Measurements from ENCODE around the gene FAM240B. TPM values are rescaled to one million over a fixed set of nuclear protein-coding genes. Genes with fewer than 3 reads are reported as not detected.

Gene FAM240B
- not detected for total RNA-seq

GRCh38 chr9:38720083-38720745 is at the start of gene FAM240B:
Gene FAM240B, minus strand, starts transcription at chr9:38720133. Its CDS starts 16,134 bp downstream, at chr9:38703999.
- Mint-ChIP-seq H3K36me3 (ENCODE audit: low read depth) (no peaks in the 10 kb centered on the region), H3K27ac (no peak within 1 kb of the TSS), H3K4me1 (ENCODE audit: low read depth) (no peaks in the 10 kb centered on the region), H3K9me3 (ENCODE audit: insufficient read depth) (no peaks in the 10 kb centered on the region), H3K27me3 (ENCODE audit: low read depth) (no peaks in the 10 kb centered on the region), H3K4me3 (no peak within 1 kb of the TSS)
- ChIA-PET CTCF (no interaction called here), POLR2A (no interaction called here)
- DNase-seq (no peak), ATAC-seq (no peak)

GRCh38 chr9:38768351-38768761 is 48.4 kb upstream of the FAM240B start:
- no peak overlapping the region for H3K4me3 Mint-ChIP-seq
- no peaks in the 10 kb centered on the region for H3K9me3 Mint-ChIP-seq (ENCODE audit: insufficient read depth)
- DNase-seq (no peak), ATAC-seq (no peak)
- ChIA-PET POLR2A (no interaction called here), CTCF (no interaction called here)
- no peaks in the 10 kb centered on the region for H3K4me1 Mint-ChIP-seq (ENCODE audit: low read depth)
- no peaks in the 10 kb centered on the region for H3K27me3 Mint-ChIP-seq (ENCODE audit: low read depth)
- no peaks in the 10 kb centered on the region for H3K36me3 Mint-ChIP-seq (ENCODE audit: low read depth)
- no peak overlapping the region for H3K27ac Mint-ChIP-seq

DNA sequence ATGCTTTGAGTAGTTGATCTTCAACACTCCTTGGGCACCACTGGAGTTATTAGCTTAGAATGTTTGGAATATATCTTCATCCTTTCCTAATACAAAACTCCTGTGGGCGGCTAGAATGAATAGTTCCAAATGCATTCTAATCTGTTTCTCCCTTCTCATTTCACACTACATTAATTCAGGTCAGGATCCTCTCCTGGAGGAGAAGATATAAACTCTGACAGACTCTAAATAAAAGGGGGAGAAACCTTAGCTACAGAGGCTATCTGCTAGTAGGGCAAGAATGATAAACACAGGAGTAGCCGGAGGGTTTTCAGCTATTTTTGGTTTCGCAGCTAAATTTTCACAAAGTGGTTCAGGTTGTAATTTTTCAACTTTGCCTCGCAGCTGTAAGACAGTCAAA is 45.2 kb upstream of the FAM240B start:
- no peak overlapping the region for H3K27ac Mint-ChIP-seq
- H3K27me3 Mint-ChIP-seq (ENCODE audit: low read depth): no peaks in the 10 kb centered on the region
- CTCF ChIA-PET: no interaction called here
- ATAC-seq (no peak), DNase-seq (no peak)
- POLR2A ChIA-PET: no interaction called here
- H3K36me3 Mint-ChIP-seq (ENCODE audit: low read depth): no peaks in the 10 kb centered on the region
- no peaks in the 10 kb centered on the region for H3K4me1 Mint-ChIP-seq (ENCODE audit: low read depth)
- H3K4me3 Mint-ChIP-seq: no peak overlapping the region
- no peaks in the 10 kb centered on the region for H3K9me3 Mint-ChIP-seq (ENCODE audit: insufficient read depth)

GRCh38 chr9:38761999-38762398 is 42.1 kb upstream of the FAM240B start:
- Mint-ChIP-seq H3K27me3 (ENCODE audit: low read depth) (no peaks in the 10 kb centered on the region), H3K36me3 (ENCODE audit: low read depth) (no peaks in the 10 kb centered on the region), H3K27ac (no peak overlapping the region), H3K4me3 (no peak overlapping the region), H3K4me1 (ENCODE audit: low read depth) (no peaks in the 10 kb centered on the region), H3K9me3 (ENCODE audit: insufficient read depth) (no peaks in the 10 kb centered on the region)
- DNase-seq: no peak
- ChIA-PET CTCF (no interaction called here), POLR2A (no interaction called here)
- ATAC-seq: no peak

- Mint-ChIP-seq H3K9me3 (ENCODE audit: insufficient read depth) (no peaks in the 10 kb centered on the region), H3K4me3 (no peak overlapping the region), H3K36me3 (ENCODE audit: low read depth) (no peaks in the 10 kb centered on the region), H3K4me1 (ENCODE audit: low read depth) (no peaks in the 10 kb centered on the region), H3K27me3 (ENCODE audit: low read depth) (no peaks in the 10 kb centered on the region), H3K27ac (no peak overlapping the region)
- DNase-seq (no peak), ATAC-seq (no peak)
- ChIA-PET POLR2A (no interaction called here), CTCF (no interaction called here)
Observed at GRCh38 chr9:38761339-38761738, 41.4 kb upstream of the FAM240B start.

DNA sequence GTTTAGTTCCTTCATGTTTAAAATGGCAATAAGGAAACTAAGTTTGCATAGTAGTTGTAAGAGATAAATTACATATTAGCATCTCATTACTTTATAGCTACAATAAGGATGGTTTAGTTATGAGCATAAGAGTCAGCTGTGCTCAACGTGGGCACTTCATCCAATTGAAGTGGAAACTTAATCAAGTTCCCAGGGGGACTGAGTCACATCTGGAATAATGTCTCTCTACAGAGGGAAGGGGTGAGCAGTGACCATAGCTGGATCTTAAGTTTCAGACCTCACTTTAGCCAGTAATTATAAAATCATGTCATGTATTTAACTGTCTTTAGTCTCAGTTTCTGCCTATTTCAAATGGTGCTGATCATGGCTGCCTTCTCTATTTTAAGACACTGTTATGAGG is 36.8 kb upstream of the FAM240B start:
- H3K27me3 Mint-ChIP-seq (ENCODE audit: low read depth): no peaks in the 10 kb centered on the region
- no peak overlapping the region for H3K27ac Mint-ChIP-seq
- ChIA-PET CTCF (no interaction called here), POLR2A (no interaction called here)
- H3K9me3 Mint-ChIP-seq (ENCODE audit: insufficient read depth): no peaks in the 10 kb centered on the region
- no peaks in the 10 kb centered on the region for H3K4me1 Mint-ChIP-seq (ENCODE audit: low read depth)
- DNase-seq (no peak), ATAC-seq (no peak)
- H3K4me3 Mint-ChIP-seq: no peak overlapping the region
- H3K36me3 Mint-ChIP-seq (ENCODE audit: low read depth): no peaks in the 10 kb centered on the region

GRCh38 chr9:38747941-38748340 is 28.0 kb upstream of the FAM240B start:
- Mint-ChIP-seq H3K27ac (no peak overlapping the region), H3K27me3 (ENCODE audit: low read depth) (no peaks in the 10 kb centered on the region), H3K9me3 (ENCODE audit: insufficient read depth) (no peaks in the 10 kb centered on the region), H3K4me3 (no peak overlapping the region), H3K4me1 (ENCODE audit: low read depth) (no peaks in the 10 kb centered on the region), H3K36me3 (ENCODE audit: low read depth) (no peaks in the 10 kb centered on the region)
- CTCF ChIA-PET: no interaction called here
- ATAC-seq (no peak), DNase-seq (no peak)
- POLR2A ChIA-PET: no interaction called here

DNA sequence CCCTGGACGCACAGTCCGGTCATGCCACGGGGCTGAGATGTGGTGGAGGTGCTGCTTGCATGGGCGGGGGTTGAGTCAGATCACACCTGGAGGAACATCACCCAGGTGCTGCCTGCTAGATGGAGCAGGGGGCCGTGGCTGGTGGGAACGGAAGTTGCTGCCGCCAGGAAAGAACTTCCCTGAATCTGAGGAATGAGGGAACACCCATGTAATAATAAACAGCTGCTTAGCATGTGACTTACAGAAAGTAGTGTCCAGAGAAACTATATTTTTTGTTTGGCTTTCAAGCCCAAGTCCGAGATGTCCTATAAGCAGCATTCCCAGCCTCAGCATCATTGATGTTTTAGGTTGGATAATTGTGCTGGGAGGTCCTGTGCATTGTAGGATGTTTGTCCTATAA is 27.1 kb upstream of the FAM240B start:
- no peaks in the 10 kb centered on the region for H3K4me1 Mint-ChIP-seq (ENCODE audit: low read depth)
- POLR2A ChIA-PET: no interaction called here
- H3K27me3 Mint-ChIP-seq (ENCODE audit: low read depth): no peaks in the 10 kb centered on the region
- ATAC-seq (no peak), DNase-seq (no peak)
- H3K27ac Mint-ChIP-seq: no peak overlapping the region
- no peaks in the 10 kb centered on the region for H3K36me3 Mint-ChIP-seq (ENCODE audit: low read depth)
- no peak overlapping the region for H3K4me3 Mint-ChIP-seq
- CTCF ChIA-PET: no interaction called here
- no peaks in the 10 kb centered on the region for H3K9me3 Mint-ChIP-seq (ENCODE audit: insufficient read depth)

DNA sequence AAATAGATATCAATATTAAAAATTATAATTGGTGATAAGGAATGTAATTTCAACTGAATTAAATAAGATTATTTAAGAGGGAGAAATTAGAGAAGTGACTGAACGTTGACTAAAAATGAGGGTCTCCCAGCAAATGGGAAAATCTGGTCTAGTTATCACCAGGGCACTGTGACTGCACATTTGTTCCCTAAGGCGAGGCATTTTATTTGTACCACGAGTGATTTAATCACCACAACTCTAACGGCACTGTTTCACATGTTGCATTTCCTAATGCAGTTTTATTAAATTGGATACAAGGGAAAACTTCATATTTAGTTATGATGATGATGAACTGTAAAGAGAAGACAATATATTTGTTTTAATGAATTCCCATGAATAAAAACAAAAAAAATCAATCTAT is 26.4 kb upstream of the FAM240B start:
- Mint-ChIP-seq H3K27me3 (ENCODE audit: low read depth) (no peaks in the 10 kb centered on the region), H3K36me3 (ENCODE audit: low read depth) (no peaks in the 10 kb centered on the region), H3K27ac (no peak overlapping the region), H3K9me3 (ENCODE audit: insufficient read depth) (no peaks in the 10 kb centered on the region), H3K4me3 (no peak overlapping the region), H3K4me1 (ENCODE audit: low read depth) (no peaks in the 10 kb centered on the region)
- ATAC-seq (no peak), DNase-seq (no peak)
- ChIA-PET POLR2A (no interaction called here), CTCF (no interaction called here)

DNA sequence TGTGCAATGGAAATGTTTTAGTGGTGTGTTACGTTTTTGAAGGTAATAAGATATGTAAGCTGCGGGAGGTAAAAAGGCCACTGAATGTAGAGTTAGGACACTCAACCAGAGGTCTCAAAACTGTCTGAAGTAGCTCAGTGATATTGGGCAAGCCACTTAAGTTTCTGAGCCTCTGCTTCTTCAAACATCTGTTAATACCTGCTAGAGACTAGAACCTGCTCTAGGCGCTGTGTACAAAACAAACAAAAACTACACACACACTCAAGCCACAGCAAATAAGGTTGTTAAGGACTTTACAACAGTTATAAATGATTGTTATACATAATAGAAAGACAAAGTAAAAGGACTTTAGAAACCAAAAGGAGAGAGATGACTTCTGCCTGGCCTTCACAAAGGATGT is 24.6 kb upstream of the FAM240B start:
- no peak for DNase-seq
- no peaks in the 10 kb centered on the region for H3K9me3 Mint-ChIP-seq (ENCODE audit: insufficient read depth)

GRCh38 chr9:38737246-38737645 is 17.3 kb upstream of the FAM240B start:
- H3K36me3 Mint-ChIP-seq (ENCODE audit: low read depth): no peaks in the 10 kb centered on the region
- no peak overlapping the region for H3K4me3 Mint-ChIP-seq
- CTCF ChIA-PET: no interaction called here
- POLR2A ChIA-PET: no interaction called here
- ATAC-seq: no peak
- no peak overlapping the region for H3K27ac Mint-ChIP-seq
- H3K4me1 Mint-ChIP-seq (ENCODE audit: low read depth): no peaks in the 10 kb centered on the region
- H3K27me3 Mint-ChIP-seq (ENCODE audit: low read depth): peaks cover 2% of the 10 kb centered on the region
- H3K9me3 Mint-ChIP-seq (ENCODE audit: insufficient read depth): peaks cover 2% of the 10 kb centered on the region
- no peak for DNase-seq

More for the DNA sequence above, 24.6 kb upstream of the FAM240B start:
- Mint-ChIP-seq H3K4me1 (ENCODE audit: low read depth) (no peaks in the 10 kb centered on the region), H3K27ac (no peak overlapping the region), H3K27me3 (ENCODE audit: low read depth) (no peaks in the 10 kb centered on the region), H3K36me3 (ENCODE audit: low read depth) (no peaks in the 10 kb centered on the region), H3K4me3 (no peak overlapping the region)
- ATAC-seq: no peak
- POLR2A ChIA-PET: no interaction called here
- CTCF ChIA-PET: no interaction called here

- Mint-ChIP-seq H3K27me3 (ENCODE audit: low read depth) (peaks cover 2% of the 10 kb centered on the region), H3K4me1 (ENCODE audit: low read depth) (no peaks in the 10 kb centered on the region), H3K9me3 (ENCODE audit: insufficient read depth) (peaks cover 2% of the 10 kb centered on the region), H3K27ac (no peak overlapping the region), H3K4me3 (no peak overlapping the region), H3K36me3 (ENCODE audit: low read depth) (no peaks in the 10 kb centered on the region)
- DNase-seq (no peak), ATAC-seq (no peak)
- ChIA-PET CTCF (no interaction called here), POLR2A (no interaction called here)
Observed at GRCh38 chr9:38734831-38735230, 14.9 kb upstream of the FAM240B start.

DNA sequence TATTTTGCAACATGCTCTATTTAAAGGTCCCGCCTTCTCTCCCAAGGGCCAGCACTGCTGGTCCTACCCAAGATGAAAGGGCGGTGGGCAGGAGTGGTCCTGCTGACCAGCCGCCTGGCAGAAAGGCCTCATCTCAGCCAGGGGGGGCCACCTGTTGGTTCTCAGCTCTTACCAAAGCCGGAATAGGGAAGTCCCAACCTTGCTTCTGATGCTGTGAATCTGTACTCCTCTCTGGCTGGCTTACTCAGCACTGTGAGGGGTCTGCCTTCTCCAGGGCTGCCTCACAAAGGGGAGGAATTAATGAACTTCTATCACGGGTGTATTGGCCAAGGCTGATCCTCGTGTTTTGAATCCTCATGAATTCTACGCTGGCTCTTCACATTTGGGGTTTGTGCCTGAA is 13.6 kb upstream of the FAM240B start:
- peaks cover 2% of the 10 kb centered on the region for H3K9me3 Mint-ChIP-seq (ENCODE audit: insufficient read depth)
- CTCF ChIA-PET: no interaction called here
- H3K4me3 Mint-ChIP-seq: no peak overlapping the region
- DNase-seq: no peak
- H3K36me3 Mint-ChIP-seq (ENCODE audit: low read depth): no peaks in the 10 kb centered on the region
- no peaks in the 10 kb centered on the region for H3K27me3 Mint-ChIP-seq (ENCODE audit: low read depth)
- H3K27ac Mint-ChIP-seq: no peak overlapping the region
- POLR2A ChIA-PET: no interaction called here
- no peaks in the 10 kb centered on the region for H3K4me1 Mint-ChIP-seq (ENCODE audit: low read depth)
- no peak for ATAC-seq
